Measurements from ENCODE around the gene KRTAP10-2. TPM values are rescaled to one million over a fixed set of nuclear protein-coding genes. Genes with fewer than 3 reads are reported as not detected.

KRTAP10-2 gene
- total and polyA plus RNA-seq, 9 of the 15 experiments (the other 6 are each of a cell fraction or from before 2014, with no cell fraction given): not detected

GRCh38 chr21:44521301-44521927 lies 29.9 kb downstream of the KRTAP10-2 start:
- POLR2A ChIA-PET: interaction anchor here (0.8 kb wide), 2 partner anchors 151 to 255 kb away, joined by 3 read pairs; no protein-coding TSS in a partner anchor

More at GRCh38 chr21:44521301-44521927, 29.9 kb downstream of the KRTAP10-2 start:
- DNase-seq (ENCODE audit: extremely low read depth in 1 of 4, low spot score in 3 of 4) (no peak), FAIRE-seq (no peak), ATAC-seq (no peak)
- Histone ChIP-seq H3K9ac (ENCODE audit: insufficient read depth in 1 of 2, low read depth in 2 of 2, low read length in 2 of 2) (no peak overlapping the region), H3K36me3 (ENCODE audit: control insufficient read depth, insufficient read depth, low read length) (no peaks in the 10 kb centered on the region), H3K4me2 (ENCODE audit: insufficient read depth, low read length) (no peak overlapping the region), H2AFZ (ENCODE audit: low read depth, low read length) (no peak overlapping the region), H3K9me1 (ENCODE audit: control insufficient read depth, insufficient read depth, low read length) (no peaks in the 10 kb centered on the region), H3K9me3 (replicated peaks; ENCODE audit: control insufficient read depth, insufficient read depth, low read depth, low read length) (peaks cover 21% of the 10 kb centered on the region; the same call in 1 of the 2 replicates), H3K27ac (ENCODE audit: extremely low read depth, low read depth, low read length) (no peak overlapping the region), H3K27me3 (ENCODE audit: control insufficient read depth in 2 of 2, insufficient read depth in 2 of 2, low read length in 2 of 2) (peaks cover 0 to 22% of the 10 kb centered on the region in 2 experiments; a peak in 2 of 5 replicates), H3K4me3 (no peak overlapping the region), H3K4me1 (replicated peaks in 1 of 2; ENCODE audit: control insufficient read depth in 2 of 2, insufficient read depth in 2 of 2, low read length in 2 of 2) (peaks cover 0 to 31% of the 10 kb centered on the region in 2 experiments; a peak in 3 of 5 replicates), H3K79me2 (ENCODE audit: control insufficient read depth, insufficient read depth, low read length) (no peaks in the 10 kb centered on the region), H4K20me1 (replicated peaks; ENCODE audit: control insufficient read depth, insufficient read depth, low read length) (no peaks in the 10 kb centered on the region)
- WGBS (ENCODE audit: insufficient coverage, low coverage, missing lambda C conversion rate): 11% methylated on average over 22 of the region's 22 CpGs
- in situ Hi-C loops (cut with MboI) (no loop called here), intact Hi-C loops (cut with micrococcal nuclease) (no loop called here)
- TF ChIP-seq ZZZ3 (IDR thresholded peaks at IDR 0.05): no peak
- 0 out of 2 replicates have a peak, but pooled peaks have one; percentile 17 for TF ChIP-seq POLR2G (IDR thresholded peaks at IDR 0.05; ENCODE audit: low read depth, low read length)
- TF ChIP-seq ZBTB8A (IDR thresholded peaks at IDR 0.05; ENCODE audit: partially characterized antibody): no peak
- no peak for TF ChIP-seq ARID2 (IDR thresholded peaks at IDR 0.05)
- TF ChIP-seq FOXJ3 (CRISPR knock-in tag; IDR thresholded peaks at IDR 0.05): no peak
- no peak for TF ChIP-seq USF2 (CRISPR knock-in tag; IDR thresholded peaks at IDR 0.05)
- TF ChIP-seq KAT8 (IDR thresholded peaks at IDR 0.05; ENCODE audit: low read depth): no peak
- CTCF ChIA-PET (ENCODE audit: low intra/inter-chr PET ratio): no interaction called here
- no TSS peak for BruUV-seq (replicated peaks)

Data from K562 (cell line).